ENCODE results near the gene HK1.

DNA sequence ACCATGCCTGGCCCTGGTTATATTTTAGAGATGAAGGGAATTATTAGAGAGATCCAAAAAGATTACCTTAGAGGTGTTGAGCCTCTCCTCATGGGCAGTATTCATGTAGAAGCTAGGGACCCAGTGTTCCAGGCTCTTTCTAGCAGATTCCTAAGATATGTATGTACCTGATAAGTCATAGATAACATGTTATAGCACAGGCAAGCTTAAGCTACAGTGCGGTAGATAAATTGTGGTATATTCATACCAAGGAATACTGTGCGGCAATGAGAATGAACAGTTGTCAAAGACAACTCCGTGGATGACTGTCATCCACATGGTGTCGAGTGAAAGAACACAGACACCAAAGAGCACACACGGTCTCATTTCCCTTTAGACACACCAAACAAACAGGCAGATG is 85.4 kb downstream of the HK1 start:
- TF ChIP-seq, protein P1, sequence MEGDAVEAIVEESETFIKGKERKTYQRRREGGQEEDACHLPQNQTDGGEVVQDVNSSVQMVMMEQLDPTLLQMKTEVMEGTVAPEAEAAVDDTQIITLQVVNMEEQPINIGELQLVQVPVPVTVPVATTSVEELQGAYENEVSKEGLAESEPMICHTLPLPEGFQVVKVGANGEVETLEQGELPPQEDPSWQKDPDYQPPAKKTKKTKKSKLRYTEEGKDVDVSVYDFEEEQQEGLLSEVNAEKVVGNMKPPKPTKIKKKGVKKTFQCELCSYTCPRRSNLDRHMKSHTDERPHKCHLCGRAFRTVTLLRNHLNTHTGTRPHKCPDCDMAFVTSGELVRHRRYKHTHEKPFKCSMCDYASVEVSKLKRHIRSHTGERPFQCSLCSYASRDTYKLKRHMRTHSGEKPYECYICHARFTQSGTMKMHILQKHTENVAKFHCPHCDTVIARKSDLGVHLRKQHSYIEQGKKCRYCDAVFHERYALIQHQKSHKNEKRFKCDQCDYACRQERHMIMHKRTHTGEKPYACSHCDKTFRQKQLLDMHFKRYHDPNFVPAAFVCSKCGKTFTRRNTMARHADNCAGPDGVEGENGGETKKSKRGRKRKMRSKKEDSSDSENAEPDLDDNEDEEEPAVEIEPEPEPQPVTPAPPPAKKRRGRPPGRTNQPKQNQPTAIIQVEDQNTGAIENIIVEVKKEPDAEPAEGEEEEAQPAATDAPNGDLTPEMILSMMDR (IDR thresholded peaks at IDR 0.05; ENCODE audit: low read depth, low read length): no peak
- TF ChIP-seq EZH2phosphoT487 (IDR thresholded peaks at IDR 0.05; ENCODE audit: low read depth): no peak
